ENCODE measurements around the gene ADCY7. TPM values are rescaled to one million over a fixed set of nuclear protein-coding genes. Genes with fewer than 3 reads are reported as not detected.

Gene ADCY7
- total RNA-seq, 6 experiments from 2014 or later = 2.5 to 10.2 (median 6.5) TPM

DNA sequence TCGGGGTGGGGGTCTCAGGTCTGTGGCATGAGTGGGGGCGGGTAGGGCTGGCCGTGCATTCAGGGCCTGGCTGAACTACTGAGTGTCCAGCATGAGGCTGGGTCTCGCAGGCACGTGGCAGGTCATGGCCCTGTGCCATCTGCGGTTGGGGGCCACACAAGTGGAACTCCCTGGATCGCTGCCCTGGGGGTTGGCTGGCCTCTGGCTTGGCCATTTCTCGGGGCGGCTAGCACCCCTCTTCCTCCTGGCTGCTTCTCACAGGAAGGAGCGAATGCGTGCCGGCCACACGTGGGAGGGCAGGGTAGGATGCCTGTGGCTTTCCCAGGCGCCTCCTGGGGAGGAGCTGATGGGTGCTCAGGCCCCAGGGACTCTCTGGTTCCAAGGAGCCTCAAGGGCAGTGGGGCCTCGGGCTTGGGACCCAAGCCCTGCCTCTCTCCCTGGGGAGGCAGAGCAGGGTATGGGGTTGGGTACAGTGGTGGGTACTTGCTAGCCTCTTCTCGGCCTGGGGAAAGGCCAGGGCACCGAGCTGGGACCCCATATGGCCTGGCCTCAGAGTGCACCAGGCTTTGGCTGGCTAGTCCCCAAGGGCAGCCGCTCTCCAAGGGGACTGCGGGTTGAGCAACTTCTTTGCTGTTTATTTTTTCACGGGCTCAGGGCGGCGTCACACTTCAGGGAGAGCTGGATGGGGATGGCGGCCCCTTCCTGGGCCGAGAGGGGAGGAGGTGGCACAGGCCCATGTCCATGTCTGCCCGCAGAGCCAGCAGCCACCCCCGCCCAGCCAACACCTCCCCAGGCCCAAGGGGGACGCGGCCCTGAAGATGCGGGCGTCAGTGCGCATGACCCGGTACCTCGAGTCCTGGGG lies 37.5 kb downstream of the ADCY7 start:
- intact Hi-C loops (cut with DNase I) = no loop called here
- Histone ChIP-seq H3K4me1 (no peaks in the 10 kb centered on the region), H3K9me3 (no peaks in the 10 kb centered on the region), H3K27ac (no peak overlapping the region), H3K36me3 (no peaks in the 10 kb centered on the region), H3K27me3 (no peaks in the 10 kb centered on the region), H3K4me3 (no peak overlapping the region)
- peak in 1 of 3 donors; percentile 37 for DNase-seq
- TF ChIP-seq POLR2A (IDR thresholded peaks at IDR 0.05) = no peak
- TF ChIP-seq, protein P1, sequence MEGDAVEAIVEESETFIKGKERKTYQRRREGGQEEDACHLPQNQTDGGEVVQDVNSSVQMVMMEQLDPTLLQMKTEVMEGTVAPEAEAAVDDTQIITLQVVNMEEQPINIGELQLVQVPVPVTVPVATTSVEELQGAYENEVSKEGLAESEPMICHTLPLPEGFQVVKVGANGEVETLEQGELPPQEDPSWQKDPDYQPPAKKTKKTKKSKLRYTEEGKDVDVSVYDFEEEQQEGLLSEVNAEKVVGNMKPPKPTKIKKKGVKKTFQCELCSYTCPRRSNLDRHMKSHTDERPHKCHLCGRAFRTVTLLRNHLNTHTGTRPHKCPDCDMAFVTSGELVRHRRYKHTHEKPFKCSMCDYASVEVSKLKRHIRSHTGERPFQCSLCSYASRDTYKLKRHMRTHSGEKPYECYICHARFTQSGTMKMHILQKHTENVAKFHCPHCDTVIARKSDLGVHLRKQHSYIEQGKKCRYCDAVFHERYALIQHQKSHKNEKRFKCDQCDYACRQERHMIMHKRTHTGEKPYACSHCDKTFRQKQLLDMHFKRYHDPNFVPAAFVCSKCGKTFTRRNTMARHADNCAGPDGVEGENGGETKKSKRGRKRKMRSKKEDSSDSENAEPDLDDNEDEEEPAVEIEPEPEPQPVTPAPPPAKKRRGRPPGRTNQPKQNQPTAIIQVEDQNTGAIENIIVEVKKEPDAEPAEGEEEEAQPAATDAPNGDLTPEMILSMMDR (IDR thresholded peaks at IDR 0.05) = no peak
- 49% methylated on average over 7 of the region's 33 CpGs for WGBS (ENCODE audit: insufficient coverage, low coverage, low lambda C conversion rate, missing lambda C conversion rate)
- peak in 2 of 4 donors; percentile 13 to 63 for ATAC-seq

DNA sequence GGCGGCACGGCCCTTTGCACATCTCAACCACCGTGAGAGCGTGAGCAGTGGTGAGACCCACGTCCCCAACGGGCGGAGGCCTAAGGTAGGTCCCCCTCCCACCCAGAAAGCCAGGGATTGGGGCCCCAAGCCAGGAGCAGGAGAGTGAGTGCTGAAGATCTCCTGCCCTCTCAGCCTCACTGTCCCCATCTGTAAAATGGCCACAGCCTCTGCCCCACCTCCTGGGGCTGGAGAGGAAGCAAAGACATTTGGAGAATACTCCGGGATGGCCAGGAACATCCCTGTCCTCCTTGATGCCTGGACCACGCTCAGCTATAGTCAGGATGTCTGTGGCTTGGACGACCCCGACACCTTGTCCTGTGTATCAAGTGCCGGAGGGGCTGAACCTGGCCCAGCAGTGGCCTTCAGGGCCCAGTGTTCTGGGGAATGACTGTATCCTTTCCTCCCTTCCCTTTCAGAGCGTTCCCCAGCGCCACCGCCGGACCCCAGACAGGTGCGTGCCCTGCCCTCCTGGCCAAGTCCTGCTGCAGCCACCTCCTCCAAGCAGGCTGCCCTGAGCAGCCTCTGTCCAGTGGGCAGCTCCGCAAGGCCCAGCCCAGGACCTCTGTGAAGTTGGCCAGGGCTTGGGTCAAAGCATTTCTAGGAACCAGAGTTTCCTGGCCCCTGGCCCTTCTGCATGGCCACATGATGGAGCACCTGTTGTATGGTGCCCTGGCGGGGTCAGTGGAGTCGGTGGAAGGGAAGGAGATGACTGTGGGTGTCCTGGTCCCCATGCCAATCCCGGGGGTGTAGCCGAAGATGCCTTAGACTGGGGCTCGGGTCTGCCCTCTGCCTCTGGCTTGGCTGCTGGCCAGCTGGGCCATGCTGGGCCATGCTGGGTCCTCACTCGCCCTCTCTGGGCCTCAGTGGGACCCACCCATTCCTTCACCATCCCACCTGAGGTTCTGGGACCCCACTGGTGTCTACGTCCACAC lies 38.4 kb downstream of the ADCY7 start:
- peak in 1 of 3 donors; percentile 44 for DNase-seq
- Histone ChIP-seq H3K9me3 (no peaks in the 10 kb centered on the region), H3K36me3 (no peaks in the 10 kb centered on the region), H3K27me3 (no peaks in the 10 kb centered on the region), H3K4me1 (no peaks in the 10 kb centered on the region), H3K4me3 (no peak overlapping the region), H3K27ac (no peak overlapping the region)
- intact Hi-C loops (cut with DNase I) = no loop called here
- no peak for TF ChIP-seq POLR2A (IDR thresholded peaks at IDR 0.05)
- TF ChIP-seq, protein P1 (IDR thresholded peaks at IDR 0.05) = no peak
- 70% methylated on average over 2 of the region's 25 CpGs for WGBS (ENCODE audit: insufficient coverage, low coverage, low lambda C conversion rate, missing lambda C conversion rate)
- ATAC-seq = no peak

DNA sequence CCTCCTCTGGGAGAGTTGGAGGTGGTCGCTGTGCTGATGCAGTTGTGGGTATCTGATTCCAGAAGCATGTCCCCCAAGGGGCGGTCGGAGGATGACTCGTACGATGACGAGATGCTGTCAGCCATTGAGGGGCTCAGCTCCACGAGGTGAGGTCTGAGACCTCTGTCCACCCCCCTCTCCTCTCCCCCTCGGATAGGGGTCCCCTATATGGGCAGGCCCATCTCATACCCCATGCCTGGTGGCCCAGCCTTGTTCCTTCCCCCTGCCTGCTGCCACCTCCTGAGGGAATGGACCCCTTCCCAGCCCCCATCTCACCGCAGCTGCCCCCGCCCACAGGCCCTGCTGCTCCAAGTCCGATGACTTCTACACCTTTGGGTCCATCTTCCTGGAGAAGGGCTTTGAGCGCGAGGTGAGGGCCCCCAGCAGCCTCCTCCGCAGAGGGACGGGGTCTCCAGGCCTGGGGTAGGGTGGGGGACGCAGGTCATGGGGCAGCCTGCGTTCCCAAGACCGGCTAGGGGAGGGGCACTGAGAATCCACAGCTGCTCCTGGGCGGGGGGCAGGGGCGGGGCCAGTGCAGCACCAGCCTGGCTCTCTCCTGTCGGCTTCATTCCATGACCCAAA lies 39.2 kb downstream of the ADCY7 start:
- H3K9me3 ChIP-seq = no peaks in the 10 kb centered on the region
- no peak for TF ChIP-seq POLR2A (IDR thresholded peaks at IDR 0.05)
- TF ChIP-seq, protein P1 (IDR thresholded peaks at IDR 0.05) = no peak
- H3K27ac ChIP-seq = no peak overlapping the region
- DNase-seq (peak in 1 of 3 donors; percentile 41), ATAC-seq (no peak)
- no peaks in the 10 kb centered on the region for H3K27me3 ChIP-seq
- WGBS (ENCODE audit: insufficient coverage, low coverage, low lambda C conversion rate, missing lambda C conversion rate) = 82% methylated on average over 5 of the region's 21 CpGs
- H3K36me3 ChIP-seq = no peaks in the 10 kb centered on the region
- no peak overlapping the region for H3K4me3 ChIP-seq
- intact Hi-C loops (cut with DNase I) = no loop called here
- H3K4me1 ChIP-seq = no peaks in the 10 kb centered on the region

DNA sequence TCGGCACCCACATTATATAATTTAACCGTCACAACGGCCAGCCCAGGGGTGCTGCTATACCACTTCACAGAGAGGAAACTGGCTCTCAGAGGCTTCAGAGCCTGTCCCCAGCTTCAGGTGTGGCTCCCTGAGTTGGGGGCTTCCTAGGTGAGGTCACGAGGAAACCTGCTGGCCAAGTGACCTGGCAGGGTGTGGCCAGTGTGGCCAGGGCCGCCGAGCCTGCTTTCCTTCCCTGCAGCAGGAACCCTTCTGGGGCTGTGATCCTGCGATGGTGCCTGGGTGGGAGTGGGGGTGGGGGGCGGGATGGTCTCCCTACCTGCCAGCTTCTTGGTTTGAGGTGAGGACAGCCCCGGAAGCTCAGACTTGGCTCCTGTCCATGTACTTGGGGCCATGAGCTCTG lies 39.9 kb downstream of the ADCY7 start:
- Histone ChIP-seq H3K27me3 (no peaks in the 10 kb centered on the region), H3K9me3 (no peaks in the 10 kb centered on the region), H3K27ac (no peak overlapping the region), H3K36me3 (no peaks in the 10 kb centered on the region), H3K4me1 (no peaks in the 10 kb centered on the region), H3K4me3 (no peak overlapping the region)
- 58% methylated on average over 4 of the region's 9 CpGs for WGBS (ENCODE audit: insufficient coverage, low coverage, low lambda C conversion rate, missing lambda C conversion rate)
- intact Hi-C loops (cut with DNase I) = no loop called here
- ATAC-seq = no peak
- DNase-seq = peak in 1 of 3 donors; percentile 37
- no peak for TF ChIP-seq POLR2A (IDR thresholded peaks at IDR 0.05)
- TF ChIP-seq, protein P1 (IDR thresholded peaks at IDR 0.05) = no peak

Data from right lobe of liver (tissue), 6 donors.